HL-60 (cell line): Measurements from ENCODE around the gene PDE6B.

Experiments
- CTCF ChIP-seq: IDR thresholded peaks from one replicate; pipeline ENCODE4 v1.5.1; 2011; ENCODE audit warnings: low read length, control low read depth, inconsistent platforms; ENCODE audit not compliant: insufficient read depth
- POLR2AphosphoS5 ChIP-seq: IDR thresholded peaks from 2 replicates; pipeline ENCODE4 v1.6.1; 2012; ENCODE audit warnings: low read depth

- no peak for TF ChIP-seq CTCF
- TF ChIP-seq POLR2AphosphoS5: no peak
Observed at GRCh38 chr4:651884-652642, 26.7 kb downstream of the PDE6B start.
